GM12891 (cell line): ENCODE data around the gene C11orf91.

Experiments
- PAX5 ChIP-seq: IDR thresholded peaks from 2 replicates; pipeline ENCODE4 v1.6.1; 2011; ENCODE audit warnings: low read length, moderate library complexity, mild to moderate bottlenecking; ENCODE audit not compliant: insufficient read depth, severe bottlenecking
- POLR2A ChIP-seq: IDR thresholded peaks from 2 replicates; pipeline ENCODE4 v1.6.1; 2011; ENCODE audit warnings: low read depth, low read length, control low read depth
- POLR2AphosphoS5 ChIP-seq: IDR thresholded peaks from 2 replicates; pipeline ENCODE4 v1.6.1; 2011; ENCODE audit warnings: low read depth, low read length, control low read depth
- POU2F2 ChIP-seq: IDR thresholded peaks from 2 replicates; pipeline ENCODE4 v1.6.1; 2011; ENCODE audit warnings: low read depth, mild to moderate bottlenecking, control low read depth, low read length, moderate library complexity
- SPI1 ChIP-seq: IDR thresholded peaks from 2 replicates; pipeline ENCODE4 v1.6.1; 2011; ENCODE audit warnings: low read depth, low read length, control low read depth
- TAF1 ChIP-seq: IDR thresholded peaks from 2 replicates; pipeline ENCODE4 v1.6.1; 2011; ENCODE audit warnings: low read depth, low read length, control low read depth

- TF ChIP-seq POLR2AphosphoS5 (no peak), POU2F2 (no peak), POLR2A (no peak), TAF1 (no peak), SPI1 (no peak), PAX5 (no peak)
Measured at GRCh38 chr11:33713856-33714398, 13.3 kb upstream of the C11orf91 start.
